Globus pallidus (tissue), 1 donor: ENCODE measurements around the gene MCUR1.
"Not testable (repeated sequence)": the region's sequence is repeated elsewhere in the genome, so short reads cannot be mapped to it uniquely, and the experiment has no call there.

Experiments
- DNase-seq: peaks from one replicate; pipeline ENCODE4 v3.0.0-alpha.2; 2015; ENCODE audit warnings: low spot score

The MCUR1 gene, protein sequence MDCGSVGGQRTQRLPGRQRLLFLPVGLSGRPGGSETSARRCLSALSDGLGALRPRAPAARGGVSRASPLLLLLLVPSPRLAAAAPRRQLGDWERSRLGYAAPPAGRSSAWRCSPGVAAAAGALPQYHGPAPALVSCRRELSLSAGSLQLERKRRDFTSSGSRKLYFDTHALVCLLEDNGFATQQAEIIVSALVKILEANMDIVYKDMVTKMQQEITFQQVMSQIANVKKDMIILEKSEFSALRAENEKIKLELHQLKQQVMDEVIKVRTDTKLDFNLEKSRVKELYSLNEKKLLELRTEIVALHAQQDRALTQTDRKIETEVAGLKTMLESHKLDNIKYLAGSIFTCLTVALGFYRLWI

DNA sequence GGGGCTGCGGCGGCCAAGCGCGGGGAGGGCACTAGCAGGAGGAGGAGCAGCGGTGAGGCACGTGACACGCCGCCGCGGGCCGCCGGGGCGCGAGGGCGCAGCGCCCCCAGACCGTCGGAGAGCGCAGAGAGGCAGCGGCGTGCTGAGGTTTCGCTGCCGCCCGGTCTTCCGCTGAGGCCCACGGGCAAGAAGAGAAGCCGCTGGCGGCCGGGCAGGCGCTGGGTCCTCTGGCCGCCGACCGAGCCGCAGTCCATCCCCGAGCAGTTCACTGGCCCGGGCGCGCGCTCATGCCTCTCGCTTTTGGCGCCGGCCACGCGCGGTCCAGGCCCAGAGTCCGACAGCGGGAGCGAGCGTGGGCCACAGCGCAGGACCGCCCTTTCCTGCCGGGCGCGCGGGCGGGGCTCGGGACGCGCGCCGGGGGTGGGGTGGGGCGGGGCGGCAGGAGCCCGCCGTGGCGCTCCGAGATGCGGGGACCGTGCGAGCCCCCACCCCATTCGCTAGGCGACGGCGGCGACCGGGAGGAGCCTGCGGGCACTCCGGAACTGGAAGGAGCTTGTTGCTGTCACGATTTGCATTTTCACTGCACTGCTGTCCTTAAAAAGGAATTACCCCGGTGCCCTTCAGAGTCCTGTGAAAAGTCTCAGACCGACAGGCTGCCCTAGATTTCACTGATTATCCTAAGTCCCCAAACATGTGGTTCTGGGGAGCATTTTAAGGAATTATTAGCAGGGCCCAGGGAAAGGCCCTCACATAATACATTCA, at the start of gene MCUR1:
MCUR1 (minus strand) TSS at position 382 of the 762 bp plus-strand sequence; CDS start at position 254, 128 bp downstream.
- peak; percentile 89 for DNase-seq

DNA sequence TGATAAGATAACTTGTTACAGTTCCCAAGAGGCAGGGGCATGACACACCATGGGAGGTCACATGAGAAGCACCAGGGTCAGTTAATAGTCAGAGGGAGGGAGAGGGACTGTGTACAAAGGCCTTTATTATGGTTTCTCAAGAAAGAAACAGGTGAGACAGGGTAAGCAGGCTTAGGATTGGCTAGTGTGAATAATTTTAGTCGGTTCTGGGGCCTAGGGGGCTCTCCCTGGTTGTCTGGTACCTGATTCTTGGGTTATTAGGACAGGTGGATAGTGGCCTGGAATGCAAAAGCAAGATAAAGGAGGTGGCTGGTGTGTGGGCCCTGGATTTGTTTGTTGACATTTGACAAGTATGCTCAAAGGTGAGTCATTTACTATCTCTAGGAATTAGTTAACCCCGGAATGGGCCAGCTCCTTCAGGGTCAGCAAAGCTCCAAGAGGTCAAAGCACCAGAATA, 49.4 kb upstream of the MCUR1 start:
- no peak for DNase-seq

DNA sequence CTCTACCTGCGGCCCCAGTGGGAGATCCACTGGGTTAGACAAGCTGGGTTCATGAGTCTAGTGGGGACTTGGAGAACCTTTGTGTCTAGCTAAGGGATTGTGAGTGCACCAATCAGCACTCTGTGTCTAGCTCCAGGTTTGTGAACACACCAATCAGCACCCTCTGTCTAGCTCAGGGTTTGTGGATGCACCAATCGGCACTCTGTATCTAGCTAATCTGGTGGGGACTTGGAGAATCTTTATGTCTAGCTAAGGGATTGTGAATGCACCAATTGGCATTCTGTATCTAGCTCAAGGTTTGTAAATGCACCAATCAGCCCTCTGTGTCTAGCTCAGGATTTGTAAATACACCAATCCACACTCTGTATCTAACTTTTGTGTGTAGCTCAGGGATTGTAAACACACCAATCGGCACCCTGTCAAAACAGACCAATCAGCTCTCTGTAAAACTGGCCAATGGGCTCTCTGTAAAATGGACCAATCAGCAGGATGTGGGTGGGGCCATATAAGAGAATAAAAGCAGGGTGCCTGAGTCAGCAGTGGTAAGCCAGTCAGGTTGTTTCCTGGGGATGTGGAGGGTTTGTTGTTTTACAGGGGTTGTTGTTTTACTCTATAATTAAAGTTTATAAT, 46.3 kb upstream of the MCUR1 start:
- DNase-seq: not testable (repeated sequence)

DNA sequence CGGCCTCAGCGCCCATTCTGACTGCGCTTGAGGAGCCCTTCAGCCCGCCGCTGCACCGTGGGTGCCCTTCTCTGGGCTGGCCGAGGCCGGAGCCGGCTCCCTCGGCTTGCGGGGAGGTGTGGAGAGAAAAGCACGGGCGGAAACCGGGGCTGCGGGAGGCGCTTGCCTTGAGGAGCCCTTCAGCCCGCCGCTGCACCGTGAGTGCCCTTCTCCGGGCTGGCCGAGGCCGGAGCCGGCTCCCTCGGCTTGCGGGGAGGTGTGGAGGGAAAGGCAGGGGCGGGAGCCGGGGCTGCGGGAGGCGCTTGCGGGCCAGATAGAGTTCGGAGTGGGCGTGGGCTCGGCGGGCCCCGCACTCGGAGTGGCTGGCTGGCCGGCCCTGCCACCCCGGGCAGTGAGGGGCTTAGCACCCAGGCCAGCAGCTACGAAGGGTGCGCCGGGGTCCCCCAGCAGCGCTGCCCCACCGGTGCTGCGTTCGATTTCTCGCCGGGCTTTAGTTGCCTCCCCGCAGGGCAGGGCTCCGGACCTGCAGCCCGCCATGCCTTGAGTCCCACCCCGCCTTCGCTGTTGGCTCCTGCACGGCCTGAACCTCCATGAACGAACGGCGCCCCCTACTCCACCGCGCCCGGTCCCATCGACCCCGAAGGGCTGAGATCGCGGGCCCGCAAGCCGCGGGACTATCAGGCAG, 45.7 kb upstream of the MCUR1 start:
- DNase-seq: no peak

DNA sequence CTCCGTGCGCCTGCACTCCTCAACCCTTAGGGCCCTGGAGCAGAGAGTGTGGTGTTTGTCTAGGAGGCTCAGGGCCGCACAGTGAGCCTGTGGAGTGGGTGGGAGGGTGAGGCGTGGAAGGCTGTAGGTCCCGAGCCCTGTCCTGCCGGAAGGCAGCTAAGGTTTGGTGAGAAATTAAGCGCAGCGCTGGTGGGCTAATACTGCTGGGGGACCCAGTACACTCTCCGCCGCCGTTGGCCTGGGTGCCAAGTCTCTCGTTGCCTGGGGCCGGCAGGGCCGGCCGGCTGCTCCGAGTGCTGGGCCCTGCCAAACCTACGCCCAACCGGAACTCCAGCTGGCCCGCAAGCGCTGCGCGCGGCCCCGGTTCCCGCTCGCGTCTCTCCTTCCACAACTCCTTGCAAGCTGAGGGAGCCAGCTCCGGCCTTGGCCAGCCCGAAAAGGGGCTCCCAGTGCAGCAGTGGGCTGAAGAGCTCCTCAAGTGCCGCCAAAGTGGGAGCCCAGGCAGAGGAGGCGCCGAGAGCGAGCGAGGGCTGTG, 40.4 kb upstream of the MCUR1 start:
- DNase-seq: no peak

DNA sequence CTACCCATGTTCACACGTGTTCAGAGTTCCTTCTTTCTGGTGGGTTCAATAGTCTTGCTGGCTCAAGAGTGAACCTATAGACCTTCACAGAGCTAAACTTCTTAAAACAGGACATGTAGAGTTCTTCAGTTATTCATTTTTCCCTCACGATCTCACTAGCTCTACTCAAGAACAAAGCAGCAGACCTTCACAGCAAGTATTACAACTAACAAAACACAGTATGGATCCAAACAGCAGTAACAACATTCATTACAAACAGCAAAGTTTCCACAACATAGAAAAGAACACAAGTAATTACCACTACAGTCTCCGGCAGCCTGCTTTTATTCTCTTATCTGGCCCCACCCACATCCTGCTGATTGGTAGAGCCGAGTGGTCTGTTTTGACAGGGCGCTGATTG, 39.5 kb upstream of the MCUR1 start:
- DNase-seq: no peak

DNA sequence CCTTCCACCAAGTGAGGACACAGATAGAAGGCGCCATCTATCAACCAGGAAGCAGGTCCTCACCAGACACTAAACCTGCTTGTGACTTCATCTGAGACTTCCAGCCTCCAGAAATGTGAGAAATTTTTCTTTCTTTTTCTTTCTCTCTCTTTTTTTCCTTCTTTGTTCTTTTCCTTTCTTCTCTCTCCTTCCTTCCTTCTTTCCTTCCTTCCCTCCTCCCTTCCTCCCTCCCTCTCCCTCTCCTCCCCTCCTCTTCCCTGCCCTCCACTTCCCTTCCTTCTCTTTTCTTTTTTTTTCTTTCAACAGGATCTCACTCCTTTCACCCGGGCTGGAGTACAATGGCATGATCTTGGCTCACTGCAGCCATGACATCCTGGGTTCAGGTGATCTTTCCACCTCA, 37.4 kb upstream of the MCUR1 start:
- no peak for DNase-seq

DNA sequence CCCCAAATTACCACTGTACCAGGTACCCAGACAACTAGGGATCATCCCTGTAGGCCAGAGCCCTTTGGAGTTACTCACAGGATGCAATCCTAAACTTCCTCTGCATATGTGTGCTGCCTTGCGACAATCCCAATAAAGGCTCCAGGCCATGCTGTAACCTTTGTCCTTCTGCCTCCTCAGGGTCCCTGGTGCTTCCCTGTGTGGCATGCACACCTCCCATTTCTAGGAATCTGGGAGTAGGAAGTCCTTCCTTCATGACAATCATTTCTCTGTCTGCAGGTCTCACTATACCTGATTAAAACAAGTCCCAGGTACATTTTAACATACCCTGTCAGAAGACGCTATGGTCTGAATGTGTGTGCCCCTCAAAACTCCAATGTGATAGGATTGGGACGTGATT, 37.0 kb upstream of the MCUR1 start:
- no peak for DNase-seq

DNA sequence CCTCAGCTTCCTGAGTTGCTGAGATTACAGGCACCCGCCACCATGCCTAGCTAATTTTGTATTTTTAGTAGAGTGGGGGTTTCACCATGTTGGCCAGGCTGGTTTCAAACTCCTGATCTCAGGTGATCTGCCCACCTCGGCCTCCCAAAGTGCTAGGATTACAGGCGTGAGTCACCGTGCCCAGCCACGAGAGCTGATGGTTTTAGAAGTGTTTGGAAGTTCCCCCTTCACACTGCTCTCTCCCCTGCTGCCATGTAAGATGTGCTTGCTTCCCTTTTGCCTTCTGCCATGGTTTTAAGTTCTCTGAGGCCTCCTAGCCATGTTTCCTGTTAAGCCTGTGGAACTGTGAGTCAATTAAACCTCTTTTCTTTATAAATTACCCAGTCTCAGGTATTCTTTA, 36.3 kb upstream of the MCUR1 start:
- DNase-seq: not testable (repeated sequence)

DNA sequence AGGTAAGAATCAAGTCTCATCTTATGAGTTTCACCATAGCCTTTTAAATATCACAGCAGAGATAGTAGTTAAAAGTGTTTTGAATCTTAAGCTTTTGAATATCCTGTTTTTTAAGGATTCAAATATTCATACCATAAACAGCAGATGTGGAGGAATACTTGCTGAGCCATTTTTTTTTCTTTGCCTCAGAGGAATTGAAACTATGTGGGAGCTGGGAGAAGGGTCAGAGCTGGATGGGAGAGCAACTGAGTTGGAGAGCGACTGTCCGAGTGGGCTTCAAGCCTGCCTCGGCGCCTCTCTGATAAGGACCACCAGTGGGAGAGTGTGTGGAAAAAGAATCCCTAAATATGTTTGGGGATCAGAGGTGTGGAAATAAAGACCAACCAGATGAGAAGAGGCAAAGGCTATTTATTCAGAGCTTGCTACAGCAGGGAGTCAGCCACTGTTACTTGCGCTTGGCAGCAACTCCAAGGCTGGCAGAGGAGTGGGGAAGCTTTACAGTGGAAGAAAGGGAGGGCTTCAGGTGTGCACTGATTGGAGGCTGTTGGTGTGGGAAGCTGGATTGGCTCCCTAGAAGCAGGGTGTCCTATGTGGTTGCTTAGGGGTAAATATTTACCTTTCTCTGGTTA, 34.3 kb upstream of the MCUR1 start:
- DNase-seq: no peak

DNA sequence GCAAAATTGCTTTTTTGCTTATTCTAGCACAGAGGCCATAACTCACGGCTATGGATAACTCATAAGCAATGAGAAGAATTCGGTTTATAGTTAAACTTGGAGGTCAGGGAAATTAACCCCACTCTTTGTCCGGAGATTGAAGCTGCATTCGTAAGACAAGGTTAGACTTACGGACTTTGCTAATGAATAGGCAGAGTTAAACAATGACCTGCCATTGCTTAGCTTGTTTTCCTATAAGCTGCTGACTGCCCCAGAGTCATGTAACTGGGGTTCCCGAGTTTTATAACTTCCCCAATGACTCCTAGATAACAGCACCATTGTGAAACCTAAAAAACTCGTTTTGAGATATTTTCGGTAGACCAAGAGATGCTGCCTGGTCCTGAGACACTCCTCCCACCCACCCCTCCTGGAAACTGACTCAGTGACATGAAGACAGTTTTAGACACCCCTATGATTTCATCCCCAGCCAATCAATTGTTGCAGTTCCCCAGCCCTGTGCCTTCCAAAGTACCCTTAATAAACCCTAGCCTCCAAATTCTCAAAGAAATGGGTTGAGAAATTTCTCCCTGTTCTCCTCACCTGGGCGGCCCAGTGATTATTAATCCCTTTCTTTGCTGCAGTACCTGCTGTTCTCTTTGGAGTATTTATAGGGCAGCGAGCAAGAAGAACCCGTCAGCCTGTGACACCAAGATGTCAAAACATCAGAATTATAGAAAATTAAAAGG, 33.1 kb upstream of the MCUR1 start:
- no peak for DNase-seq

DNA sequence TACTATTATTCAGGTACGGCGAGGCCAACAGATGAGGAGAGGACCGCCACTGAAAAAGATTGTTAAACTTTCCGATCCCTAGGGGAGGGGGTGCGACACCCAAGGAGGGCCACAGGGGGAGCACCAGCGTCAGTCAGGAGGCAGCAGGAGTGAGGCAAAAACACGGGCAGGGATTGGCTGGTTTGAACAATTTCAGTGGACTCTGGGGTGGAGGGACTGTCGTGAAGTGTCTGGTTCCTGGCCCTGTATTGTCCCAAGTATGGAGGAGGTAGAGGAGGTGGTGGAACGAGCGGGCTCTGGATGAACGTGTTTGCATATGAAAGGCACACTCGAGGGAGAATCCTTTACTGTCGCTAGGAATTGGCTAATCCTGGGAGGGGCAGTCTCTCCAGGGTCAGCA, 32.5 kb upstream of the MCUR1 start:
- DNase-seq: no peak

DNA sequence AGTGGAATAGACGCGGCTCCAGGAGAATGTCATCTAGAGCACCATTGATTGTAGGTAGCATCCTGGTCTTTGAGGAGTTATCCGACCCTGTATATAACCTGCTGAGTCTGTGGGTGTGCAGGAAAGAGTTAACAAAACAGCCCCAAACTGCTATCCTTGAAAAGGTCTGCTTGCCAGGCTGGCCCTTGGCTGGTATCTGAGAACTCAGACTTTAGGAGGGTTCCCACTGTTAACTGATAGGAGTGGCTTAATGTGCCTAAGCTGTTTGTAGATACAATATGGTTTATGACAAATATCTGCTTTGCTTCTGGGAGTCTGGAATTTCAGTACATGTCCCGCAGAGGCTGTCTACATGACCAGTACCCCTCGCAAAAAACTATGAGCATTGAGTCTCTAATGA, 27.6 kb upstream of the MCUR1 start:
- DNase-seq: no peak

DNA sequence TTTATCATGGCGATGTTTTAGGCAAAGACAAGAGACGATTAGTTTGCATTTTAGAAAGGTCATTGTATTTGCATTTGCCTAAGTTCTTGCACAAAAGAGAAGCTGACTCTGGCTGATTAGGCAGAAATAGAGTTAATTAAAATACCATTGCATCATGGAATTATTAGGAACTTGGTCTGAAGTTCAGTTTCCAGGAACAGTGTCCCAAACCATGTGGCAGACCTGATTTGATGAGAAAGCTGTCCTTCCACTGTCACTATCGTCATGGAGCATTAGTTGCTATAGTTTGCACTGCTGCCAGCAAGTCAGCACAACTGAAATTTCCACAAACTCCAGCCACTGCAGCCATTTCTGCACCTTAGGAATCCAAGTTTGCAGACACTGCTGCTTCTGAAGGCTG, 24.3 kb upstream of the MCUR1 start:
- no peak for DNase-seq

DNA sequence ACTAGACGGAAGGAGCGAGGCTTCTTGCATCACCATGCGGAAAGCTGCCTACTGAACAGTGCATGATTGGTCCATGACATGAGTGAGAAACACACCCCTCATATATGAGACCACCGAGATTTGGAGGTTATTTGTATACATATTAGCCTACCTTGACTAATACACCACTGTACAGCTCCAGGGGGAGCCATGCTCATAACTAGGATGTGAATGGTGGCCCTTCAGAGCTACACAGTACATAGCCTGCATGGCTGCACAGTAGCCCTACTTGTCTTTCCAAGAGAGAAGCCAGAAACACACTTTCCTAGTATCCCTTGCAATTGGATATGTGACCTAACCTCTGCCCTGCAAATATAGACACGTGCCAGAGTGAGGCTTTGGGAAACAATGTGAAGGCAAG, 21.8 kb upstream of the MCUR1 start:
- no peak for DNase-seq

DNA sequence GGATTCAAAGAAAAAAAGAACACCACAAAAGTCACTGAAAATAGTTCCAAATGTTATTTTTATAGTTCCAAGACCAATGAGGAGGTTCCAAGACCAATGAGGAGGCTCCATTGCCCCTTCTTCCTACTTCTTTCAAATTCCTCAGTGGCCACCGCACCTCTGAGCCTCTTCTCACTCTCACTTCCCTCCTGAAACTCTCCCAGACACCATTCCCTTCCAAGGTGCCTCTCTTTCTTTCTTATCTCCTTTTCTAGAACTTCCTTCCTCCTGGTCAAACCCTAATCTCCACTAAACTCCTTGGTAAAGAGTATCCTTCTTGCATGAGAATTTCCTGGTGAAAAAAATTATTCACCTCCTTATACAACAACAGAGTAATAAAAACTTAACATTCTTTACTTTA, 20.4 kb upstream of the MCUR1 start:
- DNase-seq: no peak

DNA sequence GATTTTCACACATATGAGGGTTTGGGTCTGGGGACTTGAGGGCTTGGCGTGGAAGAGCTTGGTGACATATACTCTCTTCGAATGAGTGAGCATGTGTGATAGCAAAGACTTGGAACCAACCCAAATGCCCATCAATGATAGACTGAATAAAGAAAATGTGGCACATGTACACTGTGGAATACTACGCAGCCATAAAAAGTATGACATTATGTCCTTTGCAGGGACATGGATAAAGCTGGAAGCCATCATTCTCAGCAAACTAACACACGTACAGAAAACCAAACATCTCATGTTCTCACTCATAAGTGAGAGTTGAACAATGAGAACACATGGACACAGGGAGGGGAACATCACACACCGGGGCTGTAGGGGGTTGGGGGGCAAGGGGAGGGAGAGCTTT, 19.7 kb upstream of the MCUR1 start:
- DNase-seq: not testable (repeated sequence)

DNA sequence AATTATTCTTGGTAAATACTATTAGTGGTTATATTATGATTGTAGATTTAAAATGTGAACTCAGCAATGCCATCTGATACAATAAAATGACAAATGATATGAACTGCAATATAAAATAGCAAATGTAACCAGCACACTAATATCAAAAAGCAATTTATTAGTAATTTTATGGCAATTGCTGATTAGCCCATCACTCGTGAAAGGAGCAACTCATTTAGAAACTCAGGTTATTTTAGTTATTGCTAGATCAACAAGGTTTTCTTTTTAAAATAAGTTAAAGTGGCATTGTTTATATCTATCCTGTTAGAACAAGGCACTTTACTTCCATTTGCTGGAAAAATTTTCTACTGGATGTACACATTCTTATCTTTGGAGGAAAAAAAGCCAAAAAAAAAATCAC, 18.4 kb upstream of the MCUR1 start:
- no peak for DNase-seq

DNA sequence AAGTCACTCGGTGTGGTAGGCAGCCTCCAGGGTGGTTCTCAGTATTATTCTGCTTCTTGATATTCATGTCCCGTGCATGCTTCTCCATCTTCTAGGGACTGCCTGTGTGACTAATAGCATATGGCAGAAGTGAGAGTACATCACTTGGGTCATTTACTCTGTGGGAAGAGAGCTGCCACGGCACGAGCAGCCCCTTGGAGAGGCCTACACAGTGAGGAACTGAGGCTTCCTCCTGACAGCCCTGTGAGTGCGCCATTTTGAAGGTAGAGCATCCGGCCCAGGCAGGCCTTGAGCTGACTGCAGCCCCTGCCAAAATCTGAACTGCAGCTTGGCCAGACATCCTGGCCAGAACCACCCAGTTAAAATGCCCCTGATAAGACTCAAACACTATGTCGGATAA, 17.3 kb upstream of the MCUR1 start:
- DNase-seq: no peak

DNA sequence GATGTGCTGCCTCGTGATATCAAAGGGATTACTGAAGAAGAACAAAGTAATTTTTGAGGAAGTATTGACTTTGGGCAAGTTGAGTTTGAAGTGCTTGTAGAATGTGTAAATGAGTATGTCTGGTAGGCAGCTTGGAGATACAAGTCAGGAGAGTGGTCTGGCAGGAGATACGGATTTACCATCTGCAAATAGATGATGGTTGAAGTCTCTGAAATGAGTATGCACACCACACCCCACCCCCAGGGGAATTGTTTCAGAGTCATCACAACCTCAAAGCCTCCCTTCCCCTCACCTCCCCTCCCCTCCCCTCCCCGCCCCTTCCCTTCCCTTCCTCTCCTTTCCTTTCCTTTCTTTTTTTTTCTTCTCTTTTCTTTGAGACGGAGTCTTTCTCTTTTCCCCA, 16.4 kb upstream of the MCUR1 start:
- DNase-seq: no peak

DNA sequence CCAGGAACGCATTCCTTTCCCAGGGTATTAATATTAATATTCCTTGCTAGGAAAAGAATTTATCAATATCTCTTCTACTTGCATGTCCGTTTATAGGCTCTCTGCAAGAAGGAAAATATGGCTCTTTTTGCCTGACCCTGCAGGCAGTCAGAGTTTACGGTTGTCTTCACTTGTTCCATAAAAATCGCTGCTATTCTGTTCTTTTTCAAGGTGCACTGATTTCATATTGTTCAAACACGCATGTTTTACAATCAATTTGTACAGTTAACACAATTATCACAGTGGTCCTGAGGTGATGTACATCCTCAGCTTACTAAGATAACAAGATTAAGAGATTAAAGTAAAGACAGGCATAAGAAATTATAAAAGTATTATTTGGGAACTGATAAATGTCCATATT, 15.1 kb upstream of the MCUR1 start:
- DNase-seq: not testable (repeated sequence)
